ENCODE results near the gene STAT5B. TPM values are rescaled to one million over a fixed set of nuclear protein-coding genes. Genes with fewer than 3 reads are reported as not detected.

The STAT5B gene
- total and polyA plus RNA-seq, 2 of the 13 experiments (the other 11 are each of a cell fraction or from before 2014, with no cell fraction given) = 21.0 to 42.8 TPM

DNA sequence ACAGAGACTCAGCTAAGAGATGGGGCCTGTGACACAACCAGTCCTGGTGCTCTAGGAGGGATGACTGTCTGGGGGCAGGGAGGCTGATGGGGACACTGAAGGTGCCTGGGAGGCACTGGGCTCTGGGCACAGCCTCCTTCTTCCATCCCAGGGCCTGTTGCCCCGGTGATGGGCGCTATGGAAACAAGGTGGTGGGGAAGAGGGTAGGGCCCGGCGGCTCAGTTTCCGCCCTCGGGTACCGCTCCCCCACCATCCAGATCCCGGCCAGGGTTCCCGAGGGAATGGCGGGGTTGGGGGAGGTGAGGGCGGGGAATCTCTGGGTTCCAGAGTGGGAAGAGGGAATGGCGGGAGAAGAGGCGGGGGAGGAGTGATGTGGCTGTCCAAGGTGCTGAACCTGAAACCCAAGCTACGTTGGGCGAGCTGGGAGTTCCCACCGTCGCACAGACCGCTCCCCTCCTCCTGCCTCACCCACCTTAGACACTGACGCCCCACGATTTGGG, 96.2 kb downstream of the STAT5B start (continued):
- TF ChIP-seq ZNF251 (CRISPR knock-in tag; IDR thresholded peaks at IDR 0.05) (peak; percentile 92; the same call in 1 of the 2 replicates), RARG (CRISPR knock-in tag; IDR thresholded peaks at IDR 0.05; ENCODE audit: low read depth) (no peak), ZNF432 (CRISPR knock-in tag; IDR thresholded peaks at IDR 0.05; ENCODE audit: borderline replicate concordance) (0 out of 2 replicates have a peak, but pooled peaks have one; percentile 5), ZNF383 (CRISPR knock-in tag; IDR thresholded peaks at IDR 0.05; ENCODE audit: borderline replicate concordance) (no peak), SAP130 (CRISPR knock-in tag; IDR thresholded peaks at IDR 0.05; ENCODE audit: low read depth) (peak; percentile 93), U2AF2 (IDR thresholded peaks at IDR 0.05; ENCODE audit: low read depth, low read length) (no peak), ZNF678 (CRISPR knock-in tag; IDR thresholded peaks at IDR 0.05) (peak; percentile 93; the same call in 1 of the 2 replicates), BRCA1 (CRISPR knock-in tag; IDR thresholded peaks at IDR 0.05) (peak; percentile 97), LCORL (IDR thresholded peaks at IDR 0.05) (no peak), LCORL (CRISPR knock-in tag; IDR thresholded peaks at IDR 0.05) (peak; percentile 55), ZNF615 (CRISPR knock-in tag; IDR thresholded peaks at IDR 0.05; ENCODE audit: borderline replicate concordance) (peak; percentile 86; the same call in 1 of the 2 replicates), ATF1 (CRISPR knock-in tag; IDR thresholded peaks at IDR 0.05) (no peak), ZNF605 (CRISPR knock-in tag; IDR thresholded peaks at IDR 0.05) (peak; percentile 80; the same call in 1 of the 2 replicates), ZNF333 (CRISPR knock-in tag; IDR thresholded peaks at IDR 0.05; ENCODE audit: borderline replicate concordance) (0 out of 2 replicates have a peak, but pooled peaks have one; percentile 47), NAIF1 (CRISPR knock-in tag; IDR thresholded peaks at IDR 0.05; ENCODE audit: borderline replicate concordance) (no peak), SSRP1 (CRISPR knock-in tag; IDR thresholded peaks at IDR 0.05) (0 out of 2 replicates have a peak, but pooled peaks have one; percentile 52), ZNF788 (CRISPR knock-in tag; IDR thresholded peaks at IDR 0.05; ENCODE audit: borderline replicate concordance) (peak; percentile 87), ZSCAN29 (CRISPR knock-in tag; conservative IDR thresholded peaks at IDR 0.05) (no peak), SMAD3 (CRISPR knock-in tag; IDR thresholded peaks at IDR 0.05) (peak; percentile 96), ZNF296 (CRISPR knock-in tag; conservative IDR thresholded peaks at IDR 0.05) (no peak), POGZ (CRISPR knock-in tag; IDR thresholded peaks at IDR 0.05) (no peak), ZNF143 (CRISPR knock-in tag; IDR thresholded peaks at IDR 0.05) (peak; percentile 69), GLI4 (CRISPR knock-in tag; IDR thresholded peaks at IDR 0.05; ENCODE audit: borderline replicate concordance) (peak; percentile 81; the same call in 1 of the 2 replicates), ZNF136 (CRISPR knock-in tag; IDR thresholded peaks at IDR 0.05; ENCODE audit: low read depth) (no peak), U2AF1 (optimal IDR thresholded peaks at IDR 0.05; ENCODE audit: low read depth, low read length) (no peak), RFXANK (CRISPR knock-in tag; IDR thresholded peaks at IDR 0.05) (peak; percentile 88; the same call in 1 of the 2 replicates), RBFOX2 (IDR thresholded peaks at IDR 0.05; ENCODE audit: low read depth, low read length) (no peak), SOX13 (IDR thresholded peaks at IDR 0.05) (no peak), SOX13 (CRISPR knock-in tag; conservative IDR thresholded peaks at IDR 0.05 in 1 of 2, IDR thresholded peaks at IDR 0.05 in 1 of 2) (peak in 1 of 2 experiments; percentile 49; a peak in 2 of 4 replicates), HES4 (CRISPR knock-in tag; IDR thresholded peaks at IDR 0.05; ENCODE audit: borderline replicate concordance) (peak; percentile 93; the same call in 1 of the 2 replicates)
- TF ChIP-seq, protein P1, sequence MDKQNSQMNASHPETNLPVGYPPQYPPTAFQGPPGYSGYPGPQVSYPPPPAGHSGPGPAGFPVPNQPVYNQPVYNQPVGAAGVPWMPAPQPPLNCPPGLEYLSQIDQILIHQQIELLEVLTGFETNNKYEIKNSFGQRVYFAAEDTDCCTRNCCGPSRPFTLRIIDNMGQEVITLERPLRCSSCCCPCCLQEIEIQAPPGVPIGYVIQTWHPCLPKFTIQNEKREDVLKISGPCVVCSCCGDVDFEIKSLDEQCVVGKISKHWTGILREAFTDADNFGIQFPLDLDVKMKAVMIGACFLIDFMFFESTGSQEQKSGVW (CRISPR knock-in tag; IDR thresholded peaks at IDR 0.05; ENCODE audit: borderline replicate concordance) = no peak
- TF ChIP-seq, protein P2, sequence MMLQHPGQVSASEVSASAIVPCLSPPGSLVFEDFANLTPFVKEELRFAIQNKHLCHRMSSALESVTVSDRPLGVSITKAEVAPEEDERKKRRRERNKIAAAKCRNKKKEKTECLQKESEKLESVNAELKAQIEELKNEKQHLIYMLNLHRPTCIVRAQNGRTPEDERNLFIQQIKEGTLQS (CRISPR knock-in tag; IDR thresholded peaks at IDR 0.05) = 0 out of 2 replicates have a peak, but pooled peaks have one; percentile 76
